ENCODE results near the gene RAB6D.
"Not testable (repeated sequence)": the region's sequence is repeated elsewhere in the genome, so short reads cannot be mapped to it uniquely, and the experiment has no call there.

The RAB6D gene

DNA sequence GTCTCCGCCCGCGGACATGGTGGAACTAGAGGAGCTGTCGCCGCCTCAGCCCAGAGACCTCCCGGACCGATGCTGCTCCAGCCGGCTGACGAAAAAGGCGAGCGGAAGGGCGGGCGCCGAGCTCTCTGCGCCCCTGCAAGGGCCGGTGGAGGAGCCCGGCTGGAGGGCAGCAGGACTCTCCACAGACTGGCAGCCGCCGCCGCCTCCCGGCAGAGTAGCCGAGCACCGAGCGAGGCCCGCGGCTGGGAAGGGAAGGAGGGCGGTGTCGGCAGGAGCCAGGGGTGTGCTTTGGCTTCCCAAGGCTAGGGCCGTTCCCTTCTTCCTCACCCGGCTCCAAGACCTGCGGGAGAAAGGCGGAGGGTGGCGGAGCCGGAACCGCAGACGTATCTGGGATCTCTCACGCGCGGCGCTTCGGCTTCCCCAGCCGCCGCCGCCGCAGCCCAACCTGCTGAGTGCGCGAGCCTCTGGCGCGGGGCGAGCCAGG, at the start of gene RAB6D:
Gene RAB6D (minus strand): TSS at position 466 of the 484 bp plus-strand sequence. CDS start 448 bp downstream, at position 18.
- DNase-seq (ENCODE audit: low spot score) = not testable (repeated sequence)

GRCh38 chr2:131413148-131413747, 49.3 kb upstream of the RAB6D start:
- DNase-seq (ENCODE audit: low spot score) = peak; percentile 22

DNA sequence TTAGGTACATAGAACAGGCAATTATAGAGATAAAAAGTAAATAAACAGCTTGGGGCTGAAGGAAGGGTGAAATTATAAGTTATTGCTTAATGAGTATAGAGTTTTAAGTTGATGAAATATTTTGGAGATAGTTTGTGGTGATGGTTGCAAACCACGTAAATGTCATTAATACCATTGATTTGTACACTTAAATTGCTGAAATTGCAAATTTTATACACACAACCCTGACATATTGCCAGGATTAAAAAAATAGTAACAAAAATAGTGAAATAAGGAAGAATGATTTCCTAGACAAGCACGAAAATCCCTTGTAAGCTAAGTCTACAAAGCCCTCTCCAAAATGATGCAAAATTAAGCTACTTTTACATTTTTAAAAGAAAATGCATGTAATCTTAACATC, 46.2 kb upstream of the RAB6D start:
- no peak for DNase-seq (ENCODE audit: low spot score)

DNA sequence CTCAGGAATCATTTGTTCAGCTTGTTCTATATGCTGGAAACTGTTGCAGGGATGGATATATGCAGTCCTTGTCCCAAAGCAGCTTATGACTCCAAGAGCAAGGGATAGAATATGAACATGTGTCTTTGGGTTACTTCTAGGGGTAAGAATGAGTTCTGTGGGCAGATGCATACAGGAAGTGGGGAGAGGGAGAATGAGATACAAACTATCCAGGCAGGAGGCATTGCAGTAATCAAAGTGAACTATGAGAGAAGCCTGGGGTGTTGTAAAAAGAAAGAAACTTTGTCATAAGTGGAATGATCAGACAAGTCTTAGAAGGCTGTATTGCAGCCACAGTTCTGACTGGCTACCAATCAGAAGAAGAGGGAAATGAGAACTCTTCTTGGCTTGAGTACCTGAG, 44.8 kb upstream of the RAB6D start:
- DNase-seq (ENCODE audit: low spot score) = no peak

GRCh38 chr2:131408207-131408606, 44.2 kb upstream of the RAB6D start:
- no peak for DNase-seq (ENCODE audit: low spot score)

GRCh38 chr2:131404753-131405152, 40.8 kb upstream of the RAB6D start:
- no peak for DNase-seq (ENCODE audit: low spot score)

- no peak for DNase-seq (ENCODE audit: low spot score)
Observed at GRCh38 chr2:131402320-131403039, 38.5 kb upstream of the RAB6D start.

DNA sequence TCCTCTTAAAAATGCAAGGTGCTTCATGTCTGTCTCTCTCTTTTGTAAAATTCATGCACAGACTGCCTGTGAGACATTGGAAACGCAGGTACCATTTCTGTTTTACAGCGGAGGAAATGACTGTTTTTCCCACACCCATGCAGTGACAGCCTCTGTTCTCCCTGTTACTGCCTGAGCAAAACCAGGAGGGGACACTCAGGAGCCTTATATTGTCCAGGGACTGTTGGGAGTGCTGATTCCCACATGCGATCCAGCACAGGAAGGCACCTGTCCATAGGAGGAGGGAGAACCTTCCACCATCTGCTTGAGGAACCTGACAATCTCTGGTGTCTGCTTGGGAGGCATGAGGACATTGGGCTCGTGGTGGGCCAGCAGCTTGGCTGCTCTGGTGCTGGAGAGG, 36.9 kb upstream of the RAB6D start:
- DNase-seq (ENCODE audit: low spot score) = no peak

DNA sequence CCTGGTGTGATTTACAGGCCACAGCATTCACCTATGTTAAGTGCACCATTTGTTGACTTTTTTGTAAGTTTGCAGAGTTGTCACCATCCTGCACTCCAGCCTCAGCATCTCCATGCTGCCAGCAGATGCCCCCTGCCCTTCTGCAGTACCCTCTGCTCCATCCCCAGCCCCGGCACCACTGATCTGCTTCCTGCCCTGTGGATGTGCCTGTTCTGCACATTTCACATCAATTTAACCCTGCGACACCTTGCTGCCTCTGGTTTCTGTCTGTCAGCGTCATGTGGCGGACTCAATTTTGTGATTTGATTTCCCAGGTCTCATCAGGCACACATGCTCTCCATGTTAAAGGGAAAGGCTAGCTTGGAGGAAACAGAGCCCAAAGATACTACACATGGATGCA, 36.5 kb upstream of the RAB6D start:
- not testable (repeated sequence) for DNase-seq (ENCODE audit: low spot score)

DNA sequence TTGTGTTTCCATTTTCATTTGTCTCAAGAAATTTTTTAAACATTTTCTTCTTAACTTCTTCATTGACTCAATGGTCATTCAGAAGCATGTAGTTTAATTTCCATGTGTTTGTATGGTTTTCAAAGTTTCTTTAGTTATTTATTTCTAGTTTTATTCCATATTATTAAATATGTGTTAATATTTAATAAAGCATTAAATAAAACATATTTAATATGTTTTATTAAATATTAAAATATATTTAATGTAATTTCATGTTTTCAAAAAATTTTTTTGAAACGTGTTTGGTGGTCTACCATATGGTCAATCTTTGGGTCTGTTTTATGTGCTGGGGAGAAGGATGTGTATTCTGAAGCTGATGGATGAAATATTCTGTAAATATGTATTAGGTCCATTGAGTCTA, 32.2 kb upstream of the RAB6D start:
- not testable (repeated sequence) for DNase-seq (ENCODE audit: low spot score)

DNA sequence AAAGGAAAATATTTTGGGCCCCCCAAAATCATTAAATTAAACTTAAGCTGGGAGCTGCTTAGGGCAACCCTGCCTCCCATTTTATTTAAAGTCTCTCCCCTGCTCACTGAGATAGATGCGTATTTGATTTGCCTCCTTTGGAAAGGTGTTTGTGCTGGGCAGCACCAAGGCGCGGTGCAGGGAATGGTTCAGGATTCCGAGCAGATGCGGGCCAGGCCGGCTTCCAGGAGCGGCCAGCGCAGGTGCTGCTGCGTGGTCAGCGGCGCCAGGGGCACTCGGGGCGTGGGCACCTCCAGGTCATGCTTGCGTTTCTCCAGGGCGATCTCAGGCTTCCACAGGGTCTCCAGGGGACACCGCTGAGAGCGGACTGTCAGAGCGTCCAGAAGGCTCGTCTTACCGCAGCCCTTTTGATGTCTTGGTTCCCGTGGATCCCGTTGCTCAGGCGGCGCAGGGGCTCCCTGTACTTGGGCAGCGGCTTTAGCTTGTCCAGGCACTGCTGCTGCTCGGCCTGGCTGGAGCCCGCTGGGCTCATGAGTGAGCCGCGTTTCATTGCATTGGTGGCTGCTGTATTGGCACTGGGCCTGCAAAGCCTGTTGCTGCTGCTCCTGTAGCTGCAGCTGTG, 31.2 kb upstream of the RAB6D start:
- DNase-seq (ENCODE audit: low spot score) = not testable (repeated sequence)

DNA sequence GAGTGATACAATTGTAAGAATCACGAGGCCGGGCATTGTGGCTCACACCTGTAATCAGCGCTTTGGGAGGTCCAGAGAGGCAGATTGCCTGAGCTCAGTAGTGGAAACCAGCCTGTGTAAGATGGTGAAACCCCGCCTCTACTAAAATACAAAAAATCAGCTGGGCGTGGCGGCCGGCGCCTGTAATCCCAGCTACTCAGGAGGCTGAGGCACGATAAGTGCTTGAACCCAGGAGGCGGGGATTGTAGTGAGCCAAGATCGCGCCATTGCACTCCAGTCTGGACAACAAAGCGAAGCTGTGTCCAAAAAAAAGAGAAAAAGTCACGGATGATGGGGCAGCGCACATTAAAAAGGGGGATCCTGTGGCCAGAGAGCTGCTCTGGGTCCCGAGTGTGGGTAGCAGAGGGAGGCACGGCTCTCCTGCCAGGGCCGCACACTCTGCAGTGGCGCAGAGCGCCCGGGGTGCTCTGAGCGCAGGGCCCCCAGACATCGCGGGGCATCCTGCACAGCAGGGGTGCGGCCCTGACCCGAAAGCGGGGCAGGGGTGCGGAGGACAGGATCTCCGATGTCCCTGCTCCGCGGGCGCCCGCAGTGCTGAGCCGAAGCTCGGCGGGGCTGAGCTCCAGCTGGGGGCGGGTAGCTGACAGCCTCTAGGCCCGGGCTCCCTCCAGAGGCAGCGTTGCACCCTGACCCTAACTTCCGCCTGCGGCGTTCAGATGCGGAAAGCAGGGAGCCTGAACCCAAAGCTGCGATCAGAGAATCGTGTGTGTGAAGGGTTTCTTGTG, 30.4 kb upstream of the RAB6D start:
- no peak for DNase-seq (ENCODE audit: low spot score)

GRCh38 chr2:131391953-131392352, 28.0 kb upstream of the RAB6D start:
- DNase-seq (ENCODE audit: low spot score) = not testable (repeated sequence)

DNA sequence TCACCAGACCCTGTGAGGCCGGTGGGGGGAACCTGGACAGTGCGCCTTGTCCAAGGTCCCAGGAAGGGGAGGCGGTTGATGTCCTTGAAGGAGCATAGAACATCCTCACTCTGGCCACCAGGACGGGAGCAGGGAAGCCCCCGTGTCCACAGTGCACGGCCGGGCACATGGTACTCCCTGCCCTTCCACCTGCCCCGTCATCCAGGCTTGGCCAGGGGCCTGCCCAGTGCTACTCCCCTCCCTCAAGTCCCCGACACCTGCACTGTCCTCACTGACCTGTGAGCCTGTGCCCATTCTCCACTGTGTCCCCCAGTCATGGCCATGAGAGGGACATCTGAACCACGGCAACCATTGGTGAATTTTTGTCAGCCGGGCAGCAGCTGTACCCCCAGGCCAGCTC, 27.5 kb upstream of the RAB6D start:
- not testable (repeated sequence) for DNase-seq (ENCODE audit: low spot score)

GRCh38 chr2:131390495-131391130, 26.6 kb upstream of the RAB6D start:
- DNase-seq (ENCODE audit: low spot score) = not testable (repeated sequence)

DNA sequence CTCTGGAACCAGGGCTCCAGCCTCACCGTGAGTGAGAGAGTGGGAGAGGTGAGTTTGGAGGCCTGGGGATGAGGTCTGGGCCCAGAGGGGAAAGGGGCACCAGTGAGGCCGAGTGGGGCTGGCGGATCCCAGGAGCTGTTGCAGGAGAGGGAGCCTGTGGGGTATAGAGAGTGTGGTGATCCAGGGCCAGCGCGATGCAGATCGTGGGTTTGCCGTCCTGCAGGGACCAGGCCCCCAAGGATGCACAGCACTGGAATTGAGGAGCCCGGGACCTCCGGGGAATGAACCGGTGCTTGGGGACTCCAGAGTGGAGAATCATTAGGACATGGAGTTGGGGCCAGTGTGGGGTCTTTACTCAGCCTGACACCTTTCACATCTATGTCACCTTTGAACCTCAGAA, 25.7 kb upstream of the RAB6D start:
- DNase-seq (ENCODE audit: low spot score) = no peak

- DNase-seq (ENCODE audit: low spot score) = not testable (repeated sequence)
Observed at GRCh38 chr2:131388834-131389233, 24.9 kb upstream of the RAB6D start.

GRCh38 chr2:131373111-131373510, 9.1 kb upstream of the RAB6D start:
- DNase-seq (ENCODE audit: low spot score) = not testable (repeated sequence)

- no peak for DNase-seq (ENCODE audit: low spot score)
Observed at GRCh38 chr2:131369954-131370353, 6.0 kb upstream of the RAB6D start.

GRCh38 chr2:131368493-131369066, 4.6 kb upstream of the RAB6D start:
- DNase-seq (ENCODE audit: low spot score) = not testable (repeated sequence)

- no peak for DNase-seq (ENCODE audit: low spot score)
Observed at GRCh38 chr2:131367352-131367751, 3.4 kb upstream of the RAB6D start.
